GM12878 (cell line): ENCODE data around the gene SPSB3. TPM values are rescaled to one million over a fixed set of nuclear protein-coding genes. Genes with fewer than 3 reads are reported as not detected.

ENCODE experiments used
- ATAC-seq: fragments of 200-7000 bp; cut with Tn5 transposase; 3 replicates; pipeline ENCODE4 v1.9.1; 2020; ENCODE audit warnings: mild to moderate bottlenecking, moderate library complexity
- BruUV-seq: library from RNA; stranded (reverse); fragments of 400-500 nt; replicated peaks from 2 replicates; lab custom pipeline; 2021; lab: Mats Ljungman, UMichigan
- CTCF ChIA-PET: fragments of 300-600 bp; sonication (Branson Sonifier 250); formaldehyde crosslinking; extraction: SDS; loops from one replicate; lab custom pipeline; 2021; ENCODE audit warnings: inconsistent platforms; lab: Yijun Ruan, JAX
- POLR2A ChIA-PET: fragments of 350-600 bp; formaldehyde crosslinking; extraction: SDS; loops from one replicate; lab custom pipeline; 2021; ENCODE audit warnings: inconsistent platforms; lab: Charles Lee
- RAD21 ChIA-PET: fragments of 300-600 bp; sonication (Branson Sonifier 250); formaldehyde crosslinking; loops from one replicate; lab custom pipeline; 2023; ENCODE audit warnings: antibody characterized with exemption; ENCODE audit not compliant: unreplicated experiment; lab: Charles Lee
- SMC1A ChIA-PET: fragments of 300-600 bp; sonication (Branson Sonifier 250); formaldehyde crosslinking; loops from one replicate; lab custom pipeline; 2023; ENCODE audit not compliant: unreplicated experiment, uncharacterized antibody; lab: Charles Lee
- DNase-seq: peaks from one replicate; pipeline ENCODE4 v3.0.0-alpha.2; 2011; ENCODE audit warnings: low read depth, low spot score
- FAIRE-seq: peaks from 3 replicates; lab custom pipeline; 2011; peaks lifted over from hg19 to GRCh38; lab: Jason Lieb, UNC
- H2AFZ ChIP-seq: 2 replicates; pipeline ENCODE4 v1.6.0; 2011; ENCODE audit warnings: low read depth, low read length, control low read depth; ENCODE audit not compliant: control insufficient read depth
- H3K27ac ChIP-seq: 2 replicates; pipeline ENCODE4 v1.5.1; 2011; ENCODE audit warnings: control low read depth; ENCODE audit not compliant: control insufficient read depth, insufficient read depth
- H3K27me3 ChIP-seq, 2 experiments: replicated peaks in 1 of 2; 2 replicates each; pipeline versions ENCODE4 v1.6.0 to v1.6.1; 2011; ENCODE audit warnings: low read length in 1 of 2; ENCODE audit not compliant: control insufficient read depth in 2 of 2, insufficient read depth in 2 of 2
- H3K36me3 ChIP-seq, 2 experiments: 2 replicates each; pipeline ENCODE4 v1.5.1; 2011; ENCODE audit warnings: low read length in 1 of 2; ENCODE audit not compliant: control insufficient read depth in 2 of 2, insufficient read depth in 2 of 2
- H3K4me1 ChIP-seq: 2 replicates; pipeline ENCODE4 v1.6.1; 2011; ENCODE audit warnings: mild to moderate bottlenecking, low read length, moderate library complexity, mixed read lengths; ENCODE audit not compliant: control insufficient read depth, insufficient read depth
- H3K4me2 ChIP-seq: 2 replicates; pipeline ENCODE4 v1.6.0; 2011; ENCODE audit warnings: control low read depth; ENCODE audit not compliant: control insufficient read depth, insufficient read depth
- H3K4me3 ChIP-seq: fragments of 200-600 bp; sonication (generic); 2 replicates; pipeline ENCODE4 v1.5.1; 2016
- H3K79me2 ChIP-seq: 2 replicates; pipeline ENCODE4 v1.6.0; 2011; ENCODE audit warnings: low read length; ENCODE audit not compliant: control insufficient read depth, insufficient read depth
- H3K9ac ChIP-seq: 2 replicates; pipeline ENCODE4 v1.8.0; 2011; ENCODE audit warnings: low read length, control low read depth, mixed read lengths; ENCODE audit not compliant: control insufficient read depth, insufficient read depth
- H3K9me3 ChIP-seq: replicated peaks from 3 replicates; pipeline ENCODE4 v1.5.1; 2011; ENCODE audit warnings: mild to moderate bottlenecking, low read length; ENCODE audit not compliant: control insufficient read depth, insufficient read depth
- H4K20me1 ChIP-seq: 2 replicates; pipeline ENCODE4 v1.6.0; 2011; ENCODE audit not compliant: control insufficient read depth, insufficient read depth
- CEBPB ChIP-seq, 2 experiments: fragments of 150-350 bp in 1 of 2; IDR thresholded peaks; 2 replicates each; pipeline ENCODE4 v1.6.1; 2012 to 2014; ENCODE audit warnings: low read depth in 2 of 2, low read length in 2 of 2, borderline replicate concordance in 1 of 2, inconsistent platforms in 1 of 2
- EP300 ChIP-seq, 2 experiments: fragments of 150-350 bp in 1 of 2; IDR thresholded peaks; 2 replicates each; pipeline ENCODE4 v1.6.1; 2011 to 2012; ENCODE audit warnings: low read depth in 2 of 2, low read length in 2 of 2, borderline replicate concordance in 1 of 2, improper control_type of control experiment in 1 of 2, inconsistent platforms in 1 of 2; ENCODE audit not compliant: control insufficient read depth in 1 of 2
- EZH2 ChIP-seq: IDR thresholded peaks from 2 replicates; pipeline ENCODE4 v1.6.1; 2012; ENCODE audit warnings: low read depth, mild to moderate bottlenecking, control low read depth, inconsistent platforms, low read length, borderline replicate concordance; ENCODE audit not compliant: control insufficient read depth
- MYC ChIP-seq: IDR thresholded peaks from 2 replicates; pipeline ENCODE4 v1.6.1; 2011; ENCODE audit warnings: mild to moderate bottlenecking, low read length, moderate library complexity, inconsistent platforms; ENCODE audit not compliant: insufficient read depth, insufficient replicate concordance, insufficient read length, severe bottlenecking
- POLR2A ChIP-seq: IDR thresholded peaks from 2 replicates; pipeline ENCODE4 v1.6.1; 2011; ENCODE audit warnings: low read depth, mild to moderate bottlenecking, low read length
- POLR2AphosphoS2 ChIP-seq: IDR thresholded peaks from 2 replicates; pipeline ENCODE4 v1.6.1; 2011; ENCODE audit warnings: low read depth, mild to moderate bottlenecking, low read length, improper control_type of control experiment, moderate library complexity
- WGBS: methylation state at CpG from one replicate; pipeline ENCODE4 v1.1.6; 2016; ENCODE audit warnings: low lambda C conversion rate; ENCODE audit not compliant: insufficient replicate concordance, insufficient coverage; ENCODE audit errors: missing lambda C conversion rate; 5-methylcytosine and 5-hydroxymethylcytosine counted together
- in situ Hi-C: fragments of 300-500 bp; cut with MboI; formaldehyde crosslinking; loops from 9 replicates; pipeline ENCODE4 v1.14.3; 2018; ENCODE audit warnings: mixed read lengths
- intact Hi-C: fragments of 100-400 bp; cut with micrococcal nuclease; formaldehyde crosslinking; loops from one replicate; pipeline ENCODE4 v1.14.2; 2022; ENCODE audit not compliant: unreplicated experiment
- polyA plus RNA-seq, 11 experiments: library from polyadenylated mRNA; depleted of rRNA in 4 of 11; unstranded in 6 of 11; stranded (reverse) in 5 of 11; fragments of >200 nt; fragmentation: Nextera tagmentation in 4 of 11; fragmentation: Illumina TruSeq in 1 of 11; extraction: Ambion mirVana in 4 of 11; extraction: Trizol in 1 of 11; gene quantifications; 1 replicate in 1 of 11; 2 replicates in 10 of 11; pipeline versions ENCODE4 v1.2.1 to v1.2.3, GENCODE V29; 2011 to 2016; ENCODE audit warnings: inconsistent platforms in 2 of 11, missing spikeins in 2 of 11, low read depth in 1 of 11
- total RNA-seq, 4 experiments: library from RNA; depleted of rRNA in 3 of 4; stranded (reverse); fragments of >200 nt in 3 of 4; fragmentation: Illumina TruSeq in 1 of 4; extraction: Trizol in 1 of 4; gene quantifications; 2 replicates each; pipeline versions ENCODE4 v1.2.1 to v1.2.3, GENCODE V29; 2013 to 2021
- TF ChIP-seq, protein P1 (sequence below): fragments of 450-650 bp; conservative IDR thresholded peaks from 2 replicates; pipeline ENCODE4 v1.6.1; 2017; ENCODE audit warnings: mild to moderate bottlenecking, moderate library complexity
- TF ChIP-seq, protein P2 (sequence below): IDR thresholded peaks from 2 replicates; pipeline ENCODE4 v1.6.1; 2012; ENCODE audit warnings: low read depth, low read length, improper control_type of control experiment

Gene SPSB3
- total and polyA plus RNA-seq, 10 of the 15 experiments (the other 5 are each of a cell fraction or from before 2014, with no cell fraction given): 0.31 to 26.9 (median 14.0) TPM

DNA sequence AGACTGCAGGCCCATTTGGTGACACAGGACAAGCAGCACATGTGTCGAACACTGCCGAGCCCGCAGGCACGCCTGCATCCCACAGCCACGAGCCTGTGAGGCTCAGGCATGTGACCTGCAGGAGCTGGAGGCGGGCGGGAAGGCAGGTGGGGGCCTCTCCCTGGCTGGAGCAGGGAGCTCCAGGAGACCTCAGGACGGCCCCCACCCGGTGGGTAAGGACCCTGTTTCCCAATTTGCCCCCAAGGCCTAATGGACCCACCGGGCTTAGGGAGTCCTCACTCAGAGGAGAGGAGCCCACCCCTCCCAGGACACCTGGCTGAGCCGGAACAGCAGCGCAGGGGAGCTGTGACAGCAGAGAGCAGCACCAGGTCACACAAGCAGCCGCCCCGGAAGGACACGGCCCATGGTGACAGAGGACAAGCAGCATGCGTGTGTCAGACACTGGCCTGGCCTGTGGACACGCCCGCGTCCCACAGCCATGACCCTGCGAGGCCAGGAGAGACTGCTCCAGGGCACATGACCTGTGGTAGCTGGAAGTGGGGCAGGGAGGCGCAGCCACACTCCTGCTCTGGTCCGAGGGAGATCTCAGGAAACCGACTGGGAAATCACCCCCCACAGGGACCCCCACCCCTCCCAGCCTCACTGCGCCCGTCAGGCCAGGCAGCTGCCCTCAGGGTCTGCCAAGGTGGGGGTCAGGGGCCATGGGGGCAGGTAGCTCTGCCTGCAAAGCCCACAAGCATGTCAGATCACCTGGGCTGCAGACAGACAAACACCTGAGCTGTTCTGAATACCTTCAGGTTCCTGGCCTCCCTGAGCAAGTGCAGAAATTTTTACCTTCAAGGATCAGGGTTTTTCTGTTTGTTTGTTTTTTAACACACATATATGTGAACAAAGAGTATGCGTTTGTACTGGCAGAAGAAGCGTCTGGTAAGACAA is 2.4 kb downstream of the SPSB3 start:
- Histone ChIP-seq H3K79me2 (peaks cover 11% of the 10 kb centered on the region), H3K27me3 (no peaks in the 10 kb centered on the region), H3K4me1 (peaks cover 6% of the 10 kb centered on the region; the same call in 1 of the 2 replicates), H3K4me2 (no peak overlapping the region), H3K4me3 (no peak overlapping the region), H3K9me3 (no peaks in the 10 kb centered on the region), H3K9ac (no peak overlapping the region), H3K27ac (no peak overlapping the region), H2AFZ (no peak overlapping the region), H3K36me3 (peaks cover 5 to 8% of the 10 kb centered on the region in 2 experiments; a peak in 3 of 4 replicates), H4K20me1 (no peaks in the 10 kb centered on the region)
- BruUV-seq: no TSS peak
- ChIA-PET SMC1A (no interaction called here), POLR2A (interaction anchor here (0.7 to 1.2 kb wide), 2 partner anchors 74 to 78 kb away, joined by 3 read pairs; partner anchors contain the start of gene MAPK8IP3), RAD21 (interaction anchor here (0.6 kb wide), 1 partner anchor 307 kb away, joined by 3 read pairs; no protein-coding TSS in a partner anchor), CTCF (no interaction called here)
- FAIRE-seq (no peak), DNase-seq (no peak), ATAC-seq (no peak)
- WGBS: 89% methylated on average over 26 of the region's 27 CpGs
- TF ChIP-seq CEBPB (IDR thresholded peaks at IDR 0.05; ENCODE audit: borderline replicate concordance in 1 of 2, low read depth in 2 of 2, low read length in 2 of 2) (no peak), POLR2A (peak; percentile 74), POLR2AphosphoS2 (0 out of 2 replicates have a peak, but pooled peaks have one; percentile 11)
- in situ Hi-C loops: no loop called here
- intact Hi-C loops: no loop called here

DNA sequence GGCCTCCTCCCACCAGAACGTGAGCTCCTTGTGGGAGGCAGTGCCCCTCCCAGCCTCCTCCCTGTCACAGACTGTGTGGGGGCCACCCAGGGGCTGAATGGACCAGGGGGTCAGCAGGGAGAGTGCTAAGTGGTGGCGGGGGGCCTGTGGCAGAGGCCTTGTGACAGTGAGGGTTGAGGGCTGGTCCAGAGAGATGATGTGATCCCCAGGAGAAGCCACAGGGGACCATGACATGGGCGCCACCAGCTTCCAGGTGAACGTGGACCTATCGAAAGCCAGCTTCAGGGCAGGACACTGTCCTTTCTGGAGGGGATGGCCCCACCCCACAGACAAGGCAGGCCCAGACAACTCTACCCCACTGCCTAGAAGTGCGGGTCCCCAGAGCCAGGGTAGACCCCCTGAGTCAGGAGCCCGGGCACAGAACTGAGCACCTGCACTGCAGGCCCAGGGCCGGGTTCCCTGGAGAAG is 3.1 kb downstream of the SPSB3 start:
- H3K36me3 ChIP-seq: peaks cover 3 to 8% of the 10 kb centered on the region in 2 experiments; a peak in 3 of 4 replicates
- no peaks in the 10 kb centered on the region for H3K9me3 ChIP-seq
- BruUV-seq: no TSS peak
- FAIRE-seq: no peak
- intact Hi-C loops: no loop called here
- H3K79me2 ChIP-seq: peaks cover 14% of the 10 kb centered on the region
- ChIA-PET CTCF (no interaction called here), POLR2A (interaction anchor here (1.2 kb wide), 1 partner anchor 74 kb away, joined by 3 read pairs; the partner anchor contains the start of gene MAPK8IP3), SMC1A (no interaction called here), RAD21 (interaction anchor here (0.6 kb wide), 1 partner anchor 306 kb away, joined by 3 read pairs; no protein-coding TSS in a partner anchor)
- H3K4me2 ChIP-seq: no peak overlapping the region
- WGBS: 73% methylated on average over 7 of the region's 8 CpGs
- no peaks in the 10 kb centered on the region for H4K20me1 ChIP-seq
- no peak for DNase-seq
- H2AFZ ChIP-seq: no peak overlapping the region
- in situ Hi-C loops: no loop called here
- no peak overlapping the region for H3K27ac ChIP-seq
- no peak overlapping the region for H3K9ac ChIP-seq
- peaks cover 12% of the 10 kb centered on the region for H3K4me1 ChIP-seq
- H3K4me3 ChIP-seq: no peak overlapping the region
- no peak for ATAC-seq
- H3K27me3 ChIP-seq: no peaks in the 10 kb centered on the region
- TF ChIP-seq, protein P1, sequence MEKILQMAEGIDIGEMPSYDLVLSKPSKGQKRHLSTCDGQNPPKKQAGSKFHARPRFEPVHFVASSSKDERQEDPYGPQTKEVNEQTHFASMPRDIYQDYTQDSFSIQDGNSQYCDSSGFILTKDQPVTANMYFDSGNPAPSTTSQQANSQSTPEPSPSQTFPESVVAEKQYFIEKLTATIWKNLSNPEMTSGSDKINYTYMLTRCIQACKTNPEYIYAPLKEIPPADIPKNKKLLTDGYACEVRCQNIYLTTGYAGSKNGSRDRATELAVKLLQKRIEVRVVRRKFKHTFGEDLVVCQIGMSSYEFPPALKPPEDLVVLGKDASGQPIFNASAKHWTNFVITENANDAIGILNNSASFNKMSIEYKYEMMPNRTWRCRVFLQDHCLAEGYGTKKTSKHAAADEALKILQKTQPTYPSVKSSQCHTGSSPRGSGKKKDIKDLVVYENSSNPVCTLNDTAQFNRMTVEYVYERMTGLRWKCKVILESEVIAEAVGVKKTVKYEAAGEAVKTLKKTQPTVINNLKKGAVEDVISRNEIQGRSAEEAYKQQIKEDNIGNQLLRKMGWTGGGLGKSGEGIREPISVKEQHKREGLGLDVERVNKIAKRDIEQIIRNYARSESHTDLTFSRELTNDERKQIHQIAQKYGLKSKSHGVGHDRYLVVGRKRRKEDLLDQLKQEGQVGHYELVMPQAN: no peak
- TF ChIP-seq EZH2 (no peak), EP300 (IDR thresholded peaks at IDR 0.05; ENCODE audit: borderline replicate concordance in 1 of 2, control insufficient read depth in 1 of 2, low read depth in 2 of 2, low read length in 2 of 2) (no peak), POLR2A (no peak; the same call in 1 of the 2 replicates), MYC (no peak)
- TF ChIP-seq, protein P2, sequence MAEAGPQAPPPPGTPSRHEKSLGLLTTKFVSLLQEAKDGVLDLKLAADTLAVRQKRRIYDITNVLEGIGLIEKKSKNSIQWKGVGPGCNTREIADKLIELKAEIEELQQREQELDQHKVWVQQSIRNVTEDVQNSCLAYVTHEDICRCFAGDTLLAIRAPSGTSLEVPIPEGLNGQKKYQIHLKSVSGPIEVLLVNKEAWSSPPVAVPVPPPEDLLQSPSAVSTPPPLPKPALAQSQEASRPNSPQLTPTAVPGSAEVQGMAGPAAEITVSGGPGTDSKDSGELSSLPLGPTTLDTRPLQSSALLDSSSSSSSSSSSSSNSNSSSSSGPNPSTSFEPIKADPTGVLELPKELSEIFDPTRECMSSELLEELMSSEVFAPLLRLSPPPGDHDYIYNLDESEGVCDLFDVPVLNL: no peak
